H1 (cell line): Measurements from ENCODE around the gene CA10.

Experiments used
- CBX8 ChIP-seq: fragments of 300-800, 300-1000 bp; sonication (generic); IDR thresholded peaks from 2 replicates; pipeline ENCODE4 v1.7.1; 2016; ENCODE audit warnings: low read depth, low read length, borderline replicate concordance
- CREB1 ChIP-seq: IDR thresholded peaks from 2 replicates; pipeline ENCODE4 v1.6.1; 2012; ENCODE audit warnings: inconsistent platforms
- CTCF ChIP-seq, 3 experiments: IDR thresholded peaks; 1 replicate in 2 of 3; 2 replicates in 1 of 3; pipeline versions ENCODE4 v1.5.1 to v1.6.1; 2011; ENCODE audit warnings: low read length in 3 of 3, mild to moderate bottlenecking in 3 of 3, inconsistent platforms in 2 of 3, low read depth in 1 of 3, moderate library complexity in 1 of 3; ENCODE audit not compliant: insufficient read depth in 1 of 3; ENCODE audit errors: control extremely low read depth in 1 of 3
- EGR1 ChIP-seq: IDR thresholded peaks from 2 replicates; pipeline ENCODE4 v1.6.1; 2011; ENCODE audit warnings: low read depth, low read length, borderline replicate concordance
- POLR2A ChIP-seq, 2 experiments: IDR thresholded peaks; 1 replicate in 1 of 2; 2 replicates in 1 of 2; pipeline ENCODE4 v1.6.1; 2011; ENCODE audit warnings: low read depth in 2 of 2, low read length in 2 of 2, mild to moderate bottlenecking in 2 of 2; ENCODE audit errors: control extremely low read depth in 1 of 2
- POLR2AphosphoS5 ChIP-seq: IDR thresholded peaks from 2 replicates; pipeline ENCODE4 v1.6.1; 2011; ENCODE audit warnings: low read depth, low read length
- SIX5 ChIP-seq: IDR thresholded peaks from 2 replicates; pipeline ENCODE4 v1.6.1; 2011; ENCODE audit warnings: mild to moderate bottlenecking, low read depth, low read length
- TAF1 ChIP-seq: IDR thresholded peaks from 2 replicates; pipeline ENCODE4 v1.6.1; 2011; ENCODE audit warnings: mild to moderate bottlenecking, low read depth, low read length
- TEAD4 ChIP-seq: IDR thresholded peaks from 2 replicates; pipeline ENCODE4 v1.6.1; 2012; ENCODE audit warnings: low read depth, low read length, inconsistent platforms, mixed read lengths
- ZNF274 ChIP-seq: IDR thresholded peaks from 2 replicates; pipeline ENCODE4 v1.7.0; 2012; ENCODE audit warnings: low read length, borderline replicate concordance; ENCODE audit errors: extremely low read depth

GRCh38 chr17:51921500-51921899 lies 237.0 kb downstream of the CA10 start:
- TF ChIP-seq CBX8 (no peak), TAF1 (no peak), CTCF (IDR thresholded peaks at IDR 0.05; ENCODE audit: control extremely low read depth in 1 of 3, insufficient read depth in 1 of 3, low read depth in 1 of 3, low read length in 3 of 3) (no peak), SIX5 (no peak), POLR2A (IDR thresholded peaks at IDR 0.05; ENCODE audit: control extremely low read depth in 1 of 2, low read depth in 2 of 2, low read length in 2 of 2) (no peak), POLR2AphosphoS5 (no peak), TEAD4 (peak; percentile 43; the same call in 1 of the 2 replicates), CREB1 (no peak), ZNF274 (no peak), EGR1 (no peak)
